HG03575 (cell line): Measurements from ENCODE around the gene ADAM33.

Experiments
- ATAC-seq: cut with Tn5 transposase; IDR thresholded peaks from one replicate; pipeline ENCODE4 v1.9.1; 2021; ENCODE audit not compliant: unreplicated experiment, insufficient number of reproducible peaks, low FRiP score; ENCODE audit errors: extremely low read depth

Gene ADAM33

GRCh38 chr20:3628502-3629314, 53.1 kb downstream of the ADAM33 start:
- ATAC-seq: no peak

DNA sequence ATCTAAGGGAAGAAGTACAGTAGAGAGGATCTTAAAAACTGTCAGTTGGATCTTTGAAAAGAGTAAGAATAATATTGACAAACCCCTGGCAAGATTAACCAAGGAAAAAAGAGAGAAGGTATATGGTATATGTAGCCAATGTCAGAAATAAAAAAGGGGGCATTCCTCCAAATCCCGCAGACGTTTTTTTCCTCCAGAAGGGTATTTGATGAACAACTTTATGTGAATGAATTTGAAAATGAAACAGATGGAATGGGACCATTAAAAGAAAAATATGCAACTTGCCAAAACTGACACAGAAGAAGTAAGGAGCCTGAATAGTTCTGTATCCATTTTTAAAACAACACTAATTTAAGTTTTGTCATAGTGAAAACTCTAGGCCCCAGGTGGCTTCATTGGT, 54.3 kb downstream of the ADAM33 start:
- ATAC-seq: no peak

DNA sequence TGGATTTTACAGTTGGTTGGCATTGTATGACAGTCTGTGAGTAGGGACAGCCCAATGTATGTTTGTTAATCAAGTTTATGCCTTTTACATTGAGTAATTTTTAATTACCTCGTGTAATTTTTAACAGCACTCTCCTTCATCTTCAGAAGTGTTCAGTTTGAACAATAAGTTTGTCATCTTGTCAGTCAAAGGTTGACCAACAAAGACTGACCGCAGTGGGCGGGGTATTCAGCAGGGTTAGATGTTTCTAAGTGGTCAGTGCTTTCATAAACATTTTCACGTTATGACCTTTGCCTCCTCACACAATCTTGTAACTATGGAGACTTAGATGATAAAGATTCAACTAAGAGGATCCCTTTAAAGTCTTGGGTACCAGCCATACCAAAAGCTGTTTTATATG, 59.4 kb downstream of the ADAM33 start:
- no peak for ATAC-seq

GRCh38 chr20:3621111-3621510, 60.7 kb downstream of the ADAM33 start:
- no peak for ATAC-seq
